ENCODE results near the gene TTC39C.

TTC39C gene

GRCh38 chr18:24054130-24054529, 39.6 kb downstream of the TTC39C start:
- TF ChIP-seq EP300 (IDR thresholded peaks at IDR 0.05; ENCODE audit: borderline replicate concordance) (no peak), YY1 (IDR thresholded peaks at IDR 0.05; ENCODE audit: low read depth) (no peak)

GRCh38 chr18:24055009-24055804, 40.7 kb downstream of the TTC39C start:
- no peak for TF ChIP-seq RAD21 (IDR thresholded peaks at IDR 0.05; ENCODE audit: low read depth)
- no peak for TF ChIP-seq ZBTB7A (IDR thresholded peaks at IDR 0.05; ENCODE audit: low read depth)
- TF ChIP-seq TAF1 (IDR thresholded peaks at IDR 0.05; ENCODE audit: low read depth) = no peak
- TF ChIP-seq CEBPB (IDR thresholded peaks at IDR 0.05) = no peak
- no peak for TF ChIP-seq TCF12 (IDR thresholded peaks at IDR 0.05; ENCODE audit: low read depth)
- no peak for TF ChIP-seq FOXM1 (IDR thresholded peaks at IDR 0.05; ENCODE audit: borderline replicate concordance, low read depth)
- TF ChIP-seq USF1 (IDR thresholded peaks at IDR 0.05) = no peak
- no peak for TF ChIP-seq EGR1 (IDR thresholded peaks at IDR 0.05)
- no peak for TF ChIP-seq REST (IDR thresholded peaks at IDR 0.05; ENCODE audit: low read depth)
- no peak for TF ChIP-seq EP300 (IDR thresholded peaks at IDR 0.05; ENCODE audit: borderline replicate concordance)
- TF ChIP-seq NFIC (IDR thresholded peaks at IDR 0.05) = no peak
- no peak for TF ChIP-seq CREB1 (IDR thresholded peaks at IDR 0.05; ENCODE audit: low read depth)
- no peak for TF ChIP-seq TEAD4 (IDR thresholded peaks at IDR 0.05)
- TF ChIP-seq MAX (IDR thresholded peaks at IDR 0.05) = no peak
- no peak for TF ChIP-seq YY1 (IDR thresholded peaks at IDR 0.05; ENCODE audit: low read depth)

DNA sequence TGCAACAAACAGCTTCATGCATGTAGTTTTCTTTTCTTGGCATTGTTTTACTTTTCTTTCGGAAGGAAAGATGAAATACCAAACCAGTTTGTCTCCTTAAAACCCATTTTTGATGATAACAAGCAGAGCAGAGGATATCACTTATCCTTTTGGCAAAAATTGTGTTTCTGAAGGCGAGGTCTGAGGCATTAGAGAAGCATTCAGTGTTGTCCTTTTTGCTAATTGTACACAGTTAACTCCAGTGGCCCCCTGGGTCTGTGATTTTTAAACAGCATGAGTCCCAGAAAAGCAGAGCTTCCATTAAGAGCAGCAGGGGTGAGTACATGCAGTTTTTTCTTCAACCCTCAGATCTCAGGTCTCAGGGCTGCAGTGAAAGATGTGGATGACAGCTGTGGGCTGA, 41.3 kb downstream of the TTC39C start:
- TF ChIP-seq MAX (IDR thresholded peaks at IDR 0.05) = no peak
- TF ChIP-seq REST (IDR thresholded peaks at IDR 0.05; ENCODE audit: low read depth) = no peak
- no peak for TF ChIP-seq TAF1 (IDR thresholded peaks at IDR 0.05; ENCODE audit: low read depth)
- no peak for TF ChIP-seq RAD21 (IDR thresholded peaks at IDR 0.05; ENCODE audit: low read depth)
- TF ChIP-seq CEBPB (IDR thresholded peaks at IDR 0.05) = no peak
- no peak for TF ChIP-seq EP300 (IDR thresholded peaks at IDR 0.05; ENCODE audit: borderline replicate concordance)
- no peak for TF ChIP-seq TEAD4 (IDR thresholded peaks at IDR 0.05)
- TF ChIP-seq ZBTB7A (IDR thresholded peaks at IDR 0.05; ENCODE audit: low read depth) = no peak
- no peak for TF ChIP-seq NFIC (IDR thresholded peaks at IDR 0.05)
- TF ChIP-seq TCF12 (IDR thresholded peaks at IDR 0.05; ENCODE audit: low read depth) = no peak
- no peak for TF ChIP-seq USF1 (IDR thresholded peaks at IDR 0.05)
- no peak for TF ChIP-seq YY1 (IDR thresholded peaks at IDR 0.05; ENCODE audit: low read depth)
- no peak for TF ChIP-seq CREB1 (IDR thresholded peaks at IDR 0.05; ENCODE audit: low read depth)
- no peak for TF ChIP-seq EGR1 (IDR thresholded peaks at IDR 0.05)

- no peak for TF ChIP-seq MAX (IDR thresholded peaks at IDR 0.05)
- TF ChIP-seq FOXM1 (IDR thresholded peaks at IDR 0.05; ENCODE audit: borderline replicate concordance, low read depth) = no peak
- TF ChIP-seq EGR1 (IDR thresholded peaks at IDR 0.05) = no peak
- TF ChIP-seq TCF12 (IDR thresholded peaks at IDR 0.05; ENCODE audit: low read depth) = no peak
- TF ChIP-seq EP300 (IDR thresholded peaks at IDR 0.05; ENCODE audit: borderline replicate concordance) = no peak
- no peak for TF ChIP-seq NFIC (IDR thresholded peaks at IDR 0.05)
- TF ChIP-seq CEBPB (IDR thresholded peaks at IDR 0.05) = no peak
- TF ChIP-seq ZBTB7A (IDR thresholded peaks at IDR 0.05; ENCODE audit: low read depth) = no peak
- TF ChIP-seq CREB1 (IDR thresholded peaks at IDR 0.05; ENCODE audit: low read depth) = no peak
- TF ChIP-seq REST (IDR thresholded peaks at IDR 0.05; ENCODE audit: low read depth) = no peak
- no peak for TF ChIP-seq RAD21 (IDR thresholded peaks at IDR 0.05; ENCODE audit: low read depth)
- no peak for TF ChIP-seq USF1 (IDR thresholded peaks at IDR 0.05)
- no peak for TF ChIP-seq TAF1 (IDR thresholded peaks at IDR 0.05; ENCODE audit: low read depth)
- TF ChIP-seq TEAD4 (IDR thresholded peaks at IDR 0.05) = no peak
Observed at GRCh38 chr18:24056506-24056905, 42.0 kb downstream of the TTC39C start.

Data from Ishikawa (cell line).